Amygdala (tissue), 56 donors: ENCODE data around the gene PTPN18.
"Not testable (repeated sequence)": the region's sequence is repeated elsewhere in the genome, so short reads cannot be mapped to it uniquely, and the experiment has no call there.

Source experiments
- DNase-seq, 56 donors: peaks; one replicate each; lab custom pipeline; 2025; lab: John Stamatoyannopoulos, UW

PTPN18 gene

DNA sequence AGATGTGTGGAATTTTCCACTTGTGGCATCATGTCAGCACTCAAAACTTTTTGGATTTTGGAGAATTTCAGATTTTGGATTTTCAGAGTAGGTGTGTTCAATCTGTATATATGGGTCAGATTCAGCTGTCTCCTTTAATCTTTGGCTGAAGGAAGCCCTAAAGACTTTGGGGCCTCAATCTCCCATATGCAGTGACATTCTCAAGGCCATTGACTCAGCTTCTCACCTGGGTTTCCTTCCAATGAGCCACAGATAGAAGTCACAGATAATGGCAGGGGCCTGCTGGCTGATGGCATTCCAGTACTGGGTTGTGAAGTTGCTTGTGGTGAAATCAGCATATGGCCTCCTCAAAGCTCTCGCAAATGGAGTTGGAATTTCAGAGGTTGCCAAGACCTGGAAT, 63.0 kb downstream of the PTPN18 start:
- not testable (repeated sequence) for DNase-seq
